HS-27A (cell line): ENCODE data around the gene RERE.
A peak's percentile ranks its signal among the peaks of the same experiment; 100 is the strongest.
"Not testable (repeated sequence)": the region's sequence is repeated elsewhere in the genome, so short reads cannot be mapped to it uniquely, and the experiment has no call there.

Experiments used
- DNase-seq: peaks from one replicate; pipeline ENCODE4 v3.0.0-alpha.2; 2012; ENCODE audit warnings: low read depth, missing footprints

Gene RERE

GRCh38 chr1:8716238-8716637, 101.2 kb downstream of the RERE start:
- DNase-seq: no peak

GRCh38 chr1:8714173-8714572, 103.3 kb downstream of the RERE start:
- no peak for DNase-seq

GRCh38 chr1:8712413-8713231, 104.8 kb downstream of the RERE start:
- DNase-seq: peak; percentile 73

DNA sequence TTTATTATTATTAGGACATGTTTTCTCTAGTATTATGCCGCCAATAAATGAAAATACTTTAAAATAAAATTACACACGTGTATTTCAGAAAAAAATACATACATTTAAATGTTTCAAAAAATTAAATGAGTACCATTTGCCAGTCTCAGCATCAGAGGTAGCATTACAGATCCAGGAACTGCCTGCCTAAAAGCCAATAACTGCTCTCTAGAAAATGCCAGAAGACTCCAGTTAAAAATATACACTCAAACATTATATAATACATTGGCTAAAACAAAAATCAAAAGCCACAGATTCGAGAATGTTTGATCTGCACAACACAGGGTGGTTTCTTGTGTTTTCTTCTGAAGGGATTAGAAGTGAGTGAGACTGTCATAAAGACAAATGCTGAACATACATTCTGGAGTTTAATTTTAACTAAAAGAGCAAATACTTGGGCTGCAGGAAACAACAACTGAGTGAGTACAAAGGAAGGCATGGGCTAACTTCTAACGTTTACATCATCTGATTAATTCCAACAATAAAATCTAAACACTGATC, 105.5 kb downstream of the RERE start:
- no peak for DNase-seq

- peak; percentile 15 for DNase-seq
These were observed 106.3 kb downstream of the RERE start for GRCh38 chr1:8711151-8711550.

GRCh38 chr1:8708259-8708658, 109.2 kb downstream of the RERE start:
- DNase-seq: no peak

DNA sequence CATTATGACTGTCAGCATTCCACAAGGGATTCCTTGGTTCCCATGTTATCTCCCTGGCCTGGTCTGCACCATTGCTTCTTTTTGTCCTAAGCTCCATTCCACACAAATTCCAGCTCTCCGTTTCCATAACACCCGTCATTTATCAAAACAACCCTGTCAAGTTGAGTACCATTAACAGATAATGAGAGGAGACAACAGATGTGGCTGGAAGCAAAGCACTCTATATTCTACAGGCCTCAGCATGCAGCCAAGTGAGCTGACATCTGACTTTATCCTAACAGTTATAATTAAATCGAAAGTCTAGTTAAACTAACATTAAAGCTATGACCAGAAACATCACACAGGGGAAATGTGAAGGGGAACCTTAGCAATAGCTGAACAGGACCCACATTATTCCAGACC, 110.4 kb downstream of the RERE start:
- no peak for DNase-seq

GRCh38 chr1:8706291-8706690, 111.1 kb downstream of the RERE start:
- DNase-seq: no peak

DNA sequence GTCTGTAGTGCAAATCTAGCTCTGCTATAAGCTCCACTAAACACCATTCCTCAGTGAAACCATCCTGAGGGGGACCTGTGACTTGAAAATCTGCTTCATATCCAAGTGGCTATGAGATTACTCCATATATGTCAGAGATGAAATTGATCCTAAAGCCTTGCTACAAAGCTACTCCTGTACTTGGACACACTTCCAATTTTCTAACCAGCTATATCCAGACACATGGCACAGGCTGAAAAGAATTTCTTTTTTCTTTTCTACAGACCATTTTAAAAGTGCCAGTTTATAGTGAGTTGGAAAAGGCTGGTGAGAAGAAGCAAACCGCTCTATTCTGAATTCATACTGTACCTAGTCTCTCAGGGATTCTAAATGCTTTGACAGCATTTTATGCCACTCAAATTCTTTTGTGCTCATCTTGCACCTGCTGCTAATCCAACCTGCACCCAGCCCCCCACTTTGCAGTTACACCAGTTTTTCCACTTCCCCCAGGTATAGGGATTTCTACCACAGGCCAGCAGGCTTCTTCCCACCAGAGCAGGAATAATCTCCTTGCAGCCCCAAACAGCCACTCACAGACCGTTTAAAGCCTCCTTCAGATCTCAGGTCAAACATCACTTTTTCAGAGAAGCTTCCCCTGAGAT, 112.5 kb downstream of the RERE start:
- no peak for DNase-seq

GRCh38 chr1:8702850-8703810, 114.3 kb downstream of the RERE start:
- peak; percentile 80 for DNase-seq

- no peak for DNase-seq
These were observed 115.0 kb downstream of the RERE start for GRCh38 chr1:8702472-8702849.

DNA sequence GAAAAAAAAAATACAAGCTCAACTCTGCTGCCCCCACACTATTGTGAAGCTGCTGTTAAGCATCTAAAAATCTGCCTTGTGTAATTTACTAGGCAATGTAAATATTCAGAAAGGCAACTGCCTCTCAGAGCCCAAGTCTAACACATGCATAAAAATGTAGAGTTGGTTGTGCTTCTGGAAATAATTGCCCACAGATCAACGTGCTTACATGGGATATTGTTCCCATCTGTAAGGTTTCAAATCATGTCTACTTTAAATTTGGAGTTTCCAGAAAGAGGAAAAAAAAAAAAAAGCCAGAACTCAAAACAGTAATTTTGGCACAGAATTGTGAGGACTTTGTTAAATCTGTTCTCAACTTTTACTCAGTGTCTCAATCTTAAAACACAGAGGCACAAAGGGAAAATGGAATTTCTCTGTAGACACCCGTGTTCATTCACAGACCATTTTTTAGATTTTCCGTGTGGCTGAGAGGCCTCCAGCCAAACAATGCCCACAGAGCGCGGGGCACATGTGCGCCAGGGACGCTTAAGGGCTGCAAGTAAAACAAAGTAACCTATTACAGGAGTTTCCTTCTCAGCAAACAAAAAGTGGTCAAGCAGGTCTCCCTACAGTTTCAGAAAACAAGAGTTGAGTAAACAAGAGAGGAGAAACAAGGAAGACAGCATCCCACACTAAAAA, 115.5 kb downstream of the RERE start:
- DNase-seq: peak; percentile 11

- DNase-seq: no peak
These were observed 117.8 kb downstream of the RERE start for GRCh38 chr1:8699679-8700078.

GRCh38 chr1:8698937-8699447, 118.4 kb downstream of the RERE start:
- DNase-seq: no peak

- DNase-seq: no peak
These were observed 119.3 kb downstream of the RERE start for GRCh38 chr1:8698012-8698630.

DNA sequence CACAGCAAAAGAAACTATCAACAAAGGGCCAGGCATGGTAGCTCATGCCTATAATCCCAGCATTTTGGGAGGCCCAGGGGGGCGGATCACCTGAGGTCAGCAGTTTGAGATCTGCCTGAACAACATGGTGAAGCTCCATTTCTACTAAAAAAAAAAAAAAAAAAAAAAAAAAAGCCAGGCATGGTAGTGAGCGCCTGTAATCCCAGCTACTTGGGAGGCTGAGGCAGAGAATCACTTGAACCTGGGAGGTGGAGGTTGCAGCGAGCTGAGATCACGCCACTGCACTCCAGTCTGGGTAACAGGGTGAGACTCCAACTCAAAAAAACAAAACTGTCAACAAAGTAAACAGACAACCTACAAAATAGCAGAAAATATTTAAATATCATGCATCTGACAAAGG, 122.0 kb downstream of the RERE start:
- DNase-seq: not testable (repeated sequence)

GRCh38 chr1:8693107-8693506, 124.3 kb downstream of the RERE start:
- DNase-seq: no peak

DNA sequence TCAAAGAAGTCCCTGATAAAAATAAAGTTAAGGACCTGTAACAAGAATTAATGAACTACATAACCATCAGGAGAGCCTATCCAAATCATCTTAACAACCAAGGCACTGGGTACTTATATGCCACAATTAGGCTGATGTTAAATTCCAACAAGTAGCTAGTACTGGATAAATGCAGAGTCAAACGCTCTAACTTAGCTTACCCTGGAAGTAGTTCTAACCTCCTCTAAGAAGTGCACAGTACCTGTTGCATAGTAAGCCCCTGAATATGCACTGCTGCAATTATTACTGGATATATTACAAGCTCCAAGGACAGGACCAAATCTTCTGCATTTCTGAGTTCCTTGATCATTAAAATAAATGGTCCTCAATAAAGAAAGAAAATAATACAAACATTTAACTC, 125.8 kb downstream of the RERE start:
- no peak for DNase-seq

- DNase-seq: no peak
These were observed 127.3 kb downstream of the RERE start for GRCh38 chr1:8690253-8690525.

GRCh38 chr1:8689431-8690252, 127.8 kb downstream of the RERE start:
- DNase-seq: no peak
